ENCODE data around the gene ZNF644.

The ZNF644 gene

GRCh38 chr1:91022518-91022929, 689 bp upstream of the ZNF644 start:
- no peak for DNase-seq (ENCODE audit: low read depth)
- TF ChIP-seq CTCF (IDR thresholded peaks at IDR 0.05; ENCODE audit: insufficient read depth, low read depth, low read length, missing control alignments), result no peak

GRCh38 chr1:91020967-91021685, 709 bp downstream of the ZNF644 start:
- peak overlapping the region; percentile 88 for H3K4me3 ChIP-seq (ENCODE audit: low read length)
- no peak for TF ChIP-seq CTCF (IDR thresholded peaks at IDR 0.05; ENCODE audit: insufficient read depth, low read depth, low read length, missing control alignments)
- peak; percentile 78 for DNase-seq (ENCODE audit: low read depth)

More at GRCh38 chr1:91022518-91022929, 689 bp upstream of the ZNF644 start:
- peak overlapping the region; percentile 88 for H3K4me3 ChIP-seq (ENCODE audit: low read length)

- no peak for TF ChIP-seq CTCF (IDR thresholded peaks at IDR 0.05; ENCODE audit: insufficient read depth, low read depth, low read length, missing control alignments)
- H3K4me3 ChIP-seq (ENCODE audit: low read length), result peak overlapping the region; percentile 88
- no peak for DNase-seq (ENCODE audit: low read depth)
Observed at GRCh38 chr1:91020486-91020885, 1.3 kb downstream of the ZNF644 start.

GRCh38 chr1:91018006-91018405, 3.8 kb downstream of the ZNF644 start:
- DNase-seq (ENCODE audit: low read depth), result peak; percentile 34
- TF ChIP-seq CTCF (IDR thresholded peaks at IDR 0.05; ENCODE audit: insufficient read depth, low read depth, low read length, missing control alignments), result peak; percentile 44
- no peak overlapping the region for H3K4me3 ChIP-seq (ENCODE audit: low read length)

GRCh38 chr1:91015794-91016550, 5.9 kb downstream of the ZNF644 start:
- no peak for TF ChIP-seq CTCF (IDR thresholded peaks at IDR 0.05; ENCODE audit: insufficient read depth, low read depth, low read length, missing control alignments)
- DNase-seq (ENCODE audit: low read depth), result peak; percentile 85
- H3K4me3 ChIP-seq (ENCODE audit: low read length), result no peak overlapping the region

GRCh38 chr1:91015358-91015780, 6.5 kb downstream of the ZNF644 start:
- DNase-seq (ENCODE audit: low read depth), result peak; percentile 88

More at GRCh38 chr1:91015358-91015780, 6.5 kb downstream of the ZNF644 start:
- no peak overlapping the region for H3K4me3 ChIP-seq (ENCODE audit: low read length)
- TF ChIP-seq CTCF (IDR thresholded peaks at IDR 0.05; ENCODE audit: insufficient read depth, low read depth, low read length, missing control alignments), result no peak

Data from epithelial cell of esophagus (primary cell).